ENCODE data around the gene TUBB2A.
"Not testable (repeated sequence)": the region's sequence is repeated elsewhere in the genome, so short reads cannot be mapped to it uniquely, and the experiment has no call there.

TUBB2A gene

GRCh38 chr6:3200682-3201081 lies 43.3 kb upstream of the TUBB2A start:
- DNase-seq (ENCODE audit: low spot score), result no peak
- no peak overlapping the region for H3K4me3 ChIP-seq
- H3K27ac ChIP-seq, result no peak overlapping the region
- TF ChIP-seq CTCF (IDR thresholded peaks at IDR 0.05), result no peak

- no peak overlapping the region for H3K27ac ChIP-seq
- no peak for DNase-seq (ENCODE audit: low spot score)
- H3K4me3 ChIP-seq, result no peak overlapping the region
- no peak for TF ChIP-seq CTCF (IDR thresholded peaks at IDR 0.05)
Measured at GRCh38 chr6:3199382-3199781, 42.0 kb upstream of the TUBB2A start.

DNA sequence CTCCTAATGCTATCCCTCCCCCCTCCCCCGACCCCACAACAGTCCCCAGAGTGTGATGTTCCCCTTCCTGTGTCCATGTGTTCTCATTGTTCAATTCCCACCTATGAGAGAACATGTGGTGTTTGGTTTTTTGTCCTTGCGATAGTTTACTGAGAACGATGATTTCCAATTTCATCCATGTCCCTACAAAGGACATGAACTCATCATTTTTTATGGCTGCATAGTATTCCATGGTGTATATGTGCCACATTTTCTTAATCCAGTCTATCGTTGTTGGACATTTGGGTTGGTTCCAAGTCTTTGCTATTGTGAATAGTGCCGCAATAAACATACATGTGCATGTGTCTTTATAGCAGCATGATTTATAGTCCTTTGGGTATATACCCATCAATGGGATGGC lies 40.4 kb upstream of the TUBB2A start:
- H3K4me3 ChIP-seq; DNase-seq (ENCODE audit: low spot score); H3K27ac ChIP-seq: not testable (repeated sequence)

- TF ChIP-seq CTCF (IDR thresholded peaks at IDR 0.05), result no peak
- H3K4me3 ChIP-seq, result no peak overlapping the region
- DNase-seq (ENCODE audit: low spot score), result no peak
- H3K27ac ChIP-seq, result no peak overlapping the region
Measured at GRCh38 chr6:3196770-3197169, 39.4 kb upstream of the TUBB2A start.

- no peak for DNase-seq (ENCODE audit: low spot score)
- Histone ChIP-seq H3K4me3 (no peak overlapping the region), H3K27ac (no peak overlapping the region)
- TF ChIP-seq CTCF (IDR thresholded peaks at IDR 0.05), result no peak
Measured at GRCh38 chr6:3195695-3196497, 38.6 kb upstream of the TUBB2A start.

DNA sequence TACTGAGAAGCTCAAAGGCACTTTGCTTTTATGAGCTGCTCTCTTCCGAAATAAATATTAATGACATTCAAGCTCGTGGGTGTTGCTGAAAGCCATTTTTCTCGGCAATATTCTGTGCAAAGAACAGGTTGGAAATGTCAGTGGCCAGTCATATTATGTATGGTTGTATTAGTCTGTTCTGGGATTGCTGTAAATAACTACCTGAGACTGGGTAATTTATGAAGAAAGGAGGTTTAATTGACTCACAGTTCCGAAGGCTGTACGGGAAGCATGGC lies 38.0 kb upstream of the TUBB2A start:
- TF ChIP-seq CTCF (IDR thresholded peaks at IDR 0.05), result no peak
- Histone ChIP-seq H3K4me3 (no peak overlapping the region), H3K27ac (no peak overlapping the region)
- DNase-seq (ENCODE audit: low spot score), result no peak

DNA sequence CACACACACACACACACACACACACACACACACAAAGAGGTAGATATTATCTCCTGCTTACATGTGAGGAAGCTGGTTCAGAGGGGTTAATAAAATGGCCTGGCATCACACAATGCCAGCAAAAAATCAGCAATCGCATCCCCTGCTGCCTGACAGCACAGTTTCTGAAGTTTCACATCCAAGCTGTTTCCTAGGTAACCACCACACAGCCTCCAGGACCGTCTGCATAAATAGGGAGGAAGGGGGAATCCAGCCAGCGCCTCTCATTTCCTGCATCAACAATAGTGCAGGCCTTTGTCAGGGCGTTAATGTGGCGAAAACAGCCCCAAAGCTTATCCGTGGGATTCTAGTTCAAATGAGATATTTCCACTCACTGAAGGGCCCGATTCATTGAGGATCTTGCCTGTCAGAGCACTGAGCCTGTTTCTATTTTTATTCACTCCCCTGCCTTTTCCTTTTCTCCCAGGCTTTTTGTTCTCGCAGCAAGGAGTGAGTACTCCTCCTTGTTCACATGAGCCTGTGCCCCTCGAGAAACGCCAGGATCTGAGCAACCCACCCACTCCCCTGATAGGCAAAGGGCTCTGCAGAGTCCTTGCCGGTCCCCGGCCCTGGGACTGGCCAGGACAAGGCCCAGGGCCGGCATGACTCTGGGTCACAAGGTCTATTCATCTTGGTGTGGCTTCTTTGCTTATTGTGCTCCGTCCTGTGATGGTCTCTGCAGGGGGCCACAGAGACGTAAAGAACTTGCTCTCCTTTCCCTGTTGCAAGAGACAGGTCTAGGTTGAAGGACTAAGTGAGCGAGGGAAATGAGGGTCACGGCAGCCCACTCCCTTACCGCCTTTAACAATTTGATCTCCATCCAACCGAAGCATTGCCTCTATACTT lies 37.4 kb upstream of the TUBB2A start:
- no peak for TF ChIP-seq CTCF (IDR thresholded peaks at IDR 0.05)
- Histone ChIP-seq H3K27ac (peak overlapping the region in 1 of 2 donors; percentile 4), H3K4me3 (no peak overlapping the region)
- no peak for DNase-seq (ENCODE audit: low spot score)

Measured in coronary artery (tissue), 2 donors.